Muscle layer of colon (tissue), 2 donors: Measurements from ENCODE around the gene HSPG2.
"Not testable (repeated sequence)": the region's sequence is repeated elsewhere in the genome, so short reads cannot be mapped to it uniquely, and the experiment has no call there.

Experiments
- H3K27ac ChIP-seq: one replicate; pipeline ENCODE4 v1.7.0; 2013; ENCODE audit warnings: low read depth, mild to moderate bottlenecking, low read length, moderate library complexity
- H3K27me3 ChIP-seq, 2 donors: one replicate each; pipeline ENCODE4 v1.7.0; 2013; ENCODE audit warnings: low read length in 2 of 2, mild to moderate bottlenecking in 2 of 2; ENCODE audit not compliant: insufficient read depth in 2 of 2, control insufficient read depth in 1 of 2
- H3K36me3 ChIP-seq: one replicate; pipeline ENCODE4 v1.7.0; 2013; ENCODE audit warnings: mild to moderate bottlenecking, low read length; ENCODE audit not compliant: insufficient read depth
- H3K4me1 ChIP-seq: one replicate; pipeline ENCODE4 v1.7.0; 2013; ENCODE audit warnings: mild to moderate bottlenecking, low read length; ENCODE audit not compliant: insufficient read depth
- H3K4me3 ChIP-seq, 2 donors: one replicate each; pipeline ENCODE4 v1.7.0; 2013; ENCODE audit warnings: low read length in 2 of 2, low read depth in 1 of 2, mild to moderate bottlenecking in 1 of 2, moderate library complexity in 1 of 2
- H3K9ac ChIP-seq: one replicate; pipeline ENCODE4 v1.7.0; 2013; ENCODE audit warnings: low read length
- H3K9me3 ChIP-seq: one replicate; pipeline ENCODE4 v1.7.0; 2013; ENCODE audit warnings: mild to moderate bottlenecking, low read length
- donor health status: abdominal sarcoma.
- donor health status: Adenocarcinoma of cecum.

HSPG2 gene

DNA sequence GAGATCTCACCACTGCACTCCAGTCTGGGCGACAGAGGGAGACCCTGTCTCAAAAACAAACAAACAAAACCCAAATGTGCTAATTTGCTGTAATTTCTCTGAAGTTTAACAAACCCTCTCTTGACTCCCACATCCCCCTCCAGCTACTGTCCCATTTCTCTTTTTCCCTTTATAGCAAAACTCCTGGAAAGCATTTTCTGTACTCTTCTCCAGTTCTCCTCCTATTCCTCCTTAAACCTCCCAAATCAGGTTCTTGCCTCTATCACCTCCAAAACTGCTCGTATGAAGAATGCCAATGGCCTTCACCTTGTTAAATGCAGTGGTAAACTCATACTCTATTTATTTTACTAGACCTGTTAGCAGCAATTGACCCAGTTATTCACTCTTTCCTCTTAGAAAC lies 150.5 kb downstream of the HSPG2 start:
- H3K4me1 ChIP-seq = peaks cover 5% of the 10 kb centered on the region
- H3K36me3 ChIP-seq = no peaks in the 10 kb centered on the region
- no peaks in the 10 kb centered on the region for H3K27me3 ChIP-seq
- H3K9me3 ChIP-seq = no peaks in the 10 kb centered on the region
- no peak overlapping the region for H3K4me3 ChIP-seq
- H3K27ac ChIP-seq = no peak overlapping the region
- no peak overlapping the region for H3K9ac ChIP-seq

DNA sequence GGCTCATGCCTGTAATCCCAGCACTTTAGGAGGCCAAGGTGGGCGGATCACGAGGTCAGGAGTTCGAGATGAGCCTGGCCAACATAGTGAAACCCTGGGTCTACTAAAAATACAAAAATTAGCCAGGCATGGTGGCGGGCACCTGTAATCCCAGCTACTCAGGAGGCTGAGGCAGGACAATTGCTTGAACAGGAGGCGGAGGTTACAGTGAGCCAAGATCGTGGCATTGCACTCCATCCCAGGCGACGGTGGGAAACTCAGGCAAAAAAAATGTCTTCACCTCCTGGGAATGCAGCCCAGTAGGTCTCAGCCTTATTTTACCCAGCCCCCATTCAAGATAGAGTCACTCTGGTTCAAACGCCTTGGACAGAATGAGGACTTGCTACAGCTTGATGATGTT lies 151.3 kb downstream of the HSPG2 start:
- H3K9ac ChIP-seq, H3K27ac ChIP-seq, H3K36me3 ChIP-seq, H3K9me3 ChIP-seq, H3K27me3 ChIP-seq, H3K4me3 ChIP-seq: not testable (repeated sequence)
- H3K4me1 ChIP-seq = peaks cover 10% of the 10 kb centered on the region

DNA sequence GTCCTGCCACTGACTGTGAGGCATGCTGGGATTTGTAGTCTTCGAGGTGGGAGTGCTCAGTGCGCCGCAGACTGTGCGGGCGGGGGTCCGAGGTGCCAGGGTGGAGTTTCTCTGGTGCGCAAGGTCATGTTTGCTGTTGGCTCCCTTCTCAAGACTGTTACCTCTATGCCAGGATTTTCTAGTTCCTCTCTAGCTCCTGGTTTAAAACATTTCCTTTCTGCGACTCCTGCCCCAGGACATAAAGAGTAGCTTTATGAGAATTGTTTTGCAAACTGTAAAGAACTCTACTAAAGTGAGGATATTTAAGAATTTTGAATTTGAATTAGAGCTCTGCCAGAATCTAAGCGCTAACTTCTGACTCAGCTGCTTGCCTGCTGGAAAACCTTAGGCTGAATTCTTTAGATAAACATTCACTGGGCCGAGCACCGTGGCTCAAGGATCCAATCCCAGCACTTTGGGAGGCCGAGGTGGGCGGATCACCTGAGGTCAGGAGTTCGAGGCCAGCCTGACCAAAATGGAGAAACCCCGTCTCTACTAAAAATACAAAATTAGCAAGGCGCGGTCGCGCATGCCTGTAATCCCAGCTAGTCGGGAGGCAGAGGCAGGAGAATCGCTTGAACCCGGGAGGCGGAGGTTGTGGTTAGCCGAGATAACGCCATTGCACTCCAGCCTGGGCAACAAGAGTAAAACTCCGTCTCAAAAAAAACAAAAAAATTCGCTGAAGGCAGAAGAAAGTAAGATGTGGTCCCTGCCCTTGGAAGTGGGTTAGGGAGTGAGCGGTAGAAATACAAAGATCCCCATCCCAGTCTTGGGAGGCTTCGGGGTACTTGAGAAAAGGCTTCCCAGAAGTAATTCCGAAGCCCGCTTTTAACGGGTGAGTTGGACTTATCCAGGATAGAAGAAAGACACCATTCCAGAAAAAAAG lies 153.2 kb downstream of the HSPG2 start:
- Histone ChIP-seq H3K27ac (peak overlapping the region; percentile 100), H3K9me3 (no peaks in the 10 kb centered on the region), H3K4me3 (peak overlapping the region; percentile 88 to 92), H3K9ac (peak overlapping the region; percentile 93), H3K4me1 (peaks cover 19% of the 10 kb centered on the region), H3K27me3 (no peaks in the 10 kb centered on the region), H3K36me3 (no peaks in the 10 kb centered on the region)

DNA sequence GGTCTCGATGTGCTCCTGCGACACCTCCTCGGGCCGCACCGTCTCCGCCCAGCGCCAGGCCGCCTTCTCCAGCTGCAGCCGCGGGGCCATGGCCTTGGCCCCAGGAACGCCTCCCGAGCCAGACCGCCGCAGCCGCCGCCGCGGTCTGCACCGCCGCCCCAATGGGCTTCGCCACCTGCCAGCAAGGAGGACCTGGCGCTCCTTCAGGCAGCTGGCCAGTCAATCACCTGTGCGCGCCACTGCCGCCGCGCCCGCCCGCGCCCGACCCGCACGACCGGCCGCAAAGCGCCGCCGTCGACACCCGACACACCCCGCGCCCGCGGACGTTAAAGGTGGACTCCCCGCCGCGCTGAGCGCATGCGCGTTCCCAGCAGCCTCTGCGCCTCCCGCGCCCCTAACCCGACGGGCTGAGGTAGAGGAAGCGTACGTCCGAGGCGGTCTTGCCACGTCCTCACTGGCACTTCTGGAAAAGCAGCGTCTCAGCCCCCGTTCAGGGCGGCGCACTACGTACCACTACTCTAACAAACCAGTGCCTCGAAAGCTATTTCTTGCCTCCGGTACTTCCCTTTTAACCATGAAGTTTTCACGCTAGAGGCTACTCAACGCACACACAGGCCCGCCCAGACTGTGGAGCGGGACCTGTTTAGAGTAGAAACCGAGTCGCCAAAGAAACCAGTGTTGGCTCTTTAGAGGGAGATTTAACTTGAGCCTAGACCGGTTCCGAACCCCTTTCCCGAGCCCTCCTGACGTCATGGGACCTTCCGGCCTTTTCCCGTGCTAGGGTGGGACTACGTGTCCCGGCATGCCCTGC lies 154.0 kb downstream of the HSPG2 start, which contains the start of gene USP48:
TSS of gene USP48 (minus strand) at position 282 of the 811 bp plus-strand sequence. CDS start at position 90, 192 bp downstream.
- H3K4me3 ChIP-seq = peak within 1 kb of the TSS; percentile 88 to 92
- H3K9me3 ChIP-seq = no peaks in the 10 kb centered on the region
- peak within 1 kb of the TSS; percentile 93 for H3K9ac ChIP-seq
- H3K36me3 ChIP-seq = no peaks in the 10 kb centered on the region
- peaks cover 19% of the 10 kb centered on the region for H3K4me1 ChIP-seq
- no peaks in the 10 kb centered on the region for H3K27me3 ChIP-seq
- H3K27ac ChIP-seq = peak within 1 kb of the TSS; percentile 100

DNA sequence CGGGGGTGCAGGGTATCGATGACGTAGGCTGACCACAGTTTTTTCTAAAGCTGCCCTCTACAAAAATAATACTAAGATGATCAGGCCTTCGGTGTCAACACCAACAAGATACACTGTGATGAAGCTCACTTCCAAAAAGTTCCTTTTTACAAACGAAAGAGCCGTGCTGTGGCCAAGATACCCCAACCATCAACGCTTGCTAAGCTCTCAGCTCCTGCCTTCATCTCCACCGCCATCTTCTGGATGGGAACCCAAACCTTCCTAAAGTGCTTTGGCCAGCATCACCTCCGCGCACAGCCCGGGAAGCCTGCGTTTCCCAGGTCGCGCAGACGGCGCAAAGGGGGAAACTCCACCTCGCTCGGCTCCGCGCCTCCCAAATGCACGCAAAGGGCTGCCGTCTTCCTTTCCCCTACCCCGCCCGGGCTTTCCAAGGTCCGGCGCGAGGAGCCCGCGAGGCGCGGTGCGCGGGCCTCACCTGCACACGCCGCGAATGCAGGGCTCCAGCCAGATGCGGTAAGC lies 154.7 kb downstream of the HSPG2 start:
- peak overlapping the region; percentile 77 for H3K9ac ChIP-seq
- peaks cover 19% of the 10 kb centered on the region for H3K4me1 ChIP-seq
- H3K27ac ChIP-seq = peak overlapping the region; percentile 100
- no peaks in the 10 kb centered on the region for H3K36me3 ChIP-seq
- H3K4me3 ChIP-seq = peak overlapping the region; percentile 88 to 92
- H3K27me3 ChIP-seq = no peaks in the 10 kb centered on the region
- H3K9me3 ChIP-seq = no peaks in the 10 kb centered on the region

DNA sequence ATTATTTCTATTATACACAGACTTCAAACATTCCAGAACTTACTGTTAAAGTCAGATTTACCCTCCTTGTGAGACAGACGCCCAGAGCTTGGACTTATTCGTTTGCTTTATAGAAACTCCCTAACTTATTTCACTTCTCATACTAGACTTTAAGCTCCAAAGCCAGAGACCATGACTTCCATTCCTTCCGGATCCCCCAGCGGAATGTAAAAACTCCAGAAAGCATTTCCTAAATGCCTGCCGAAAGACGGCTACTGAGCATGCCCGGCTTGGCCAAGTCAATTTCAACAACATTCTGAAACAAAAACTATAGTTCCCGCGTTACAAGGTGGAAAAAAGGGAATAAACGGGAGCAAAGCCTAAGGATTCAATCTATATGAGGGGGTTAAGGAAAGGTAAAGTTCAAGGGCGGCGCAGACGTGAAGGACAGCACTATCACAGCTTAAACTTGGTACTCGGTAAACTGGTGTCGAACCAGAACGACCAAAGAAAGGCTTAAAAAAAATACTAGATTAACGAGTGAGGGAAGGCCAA lies 155.2 kb downstream of the HSPG2 start:
- Histone ChIP-seq H3K27me3 (no peaks in the 10 kb centered on the region), H3K4me1 (peaks cover 19% of the 10 kb centered on the region), H3K4me3 (peak overlapping the region; percentile 88 to 92), H3K36me3 (no peaks in the 10 kb centered on the region), H3K27ac (peak overlapping the region; percentile 100), H3K9ac (peak overlapping the region; percentile 77), H3K9me3 (no peaks in the 10 kb centered on the region)

DNA sequence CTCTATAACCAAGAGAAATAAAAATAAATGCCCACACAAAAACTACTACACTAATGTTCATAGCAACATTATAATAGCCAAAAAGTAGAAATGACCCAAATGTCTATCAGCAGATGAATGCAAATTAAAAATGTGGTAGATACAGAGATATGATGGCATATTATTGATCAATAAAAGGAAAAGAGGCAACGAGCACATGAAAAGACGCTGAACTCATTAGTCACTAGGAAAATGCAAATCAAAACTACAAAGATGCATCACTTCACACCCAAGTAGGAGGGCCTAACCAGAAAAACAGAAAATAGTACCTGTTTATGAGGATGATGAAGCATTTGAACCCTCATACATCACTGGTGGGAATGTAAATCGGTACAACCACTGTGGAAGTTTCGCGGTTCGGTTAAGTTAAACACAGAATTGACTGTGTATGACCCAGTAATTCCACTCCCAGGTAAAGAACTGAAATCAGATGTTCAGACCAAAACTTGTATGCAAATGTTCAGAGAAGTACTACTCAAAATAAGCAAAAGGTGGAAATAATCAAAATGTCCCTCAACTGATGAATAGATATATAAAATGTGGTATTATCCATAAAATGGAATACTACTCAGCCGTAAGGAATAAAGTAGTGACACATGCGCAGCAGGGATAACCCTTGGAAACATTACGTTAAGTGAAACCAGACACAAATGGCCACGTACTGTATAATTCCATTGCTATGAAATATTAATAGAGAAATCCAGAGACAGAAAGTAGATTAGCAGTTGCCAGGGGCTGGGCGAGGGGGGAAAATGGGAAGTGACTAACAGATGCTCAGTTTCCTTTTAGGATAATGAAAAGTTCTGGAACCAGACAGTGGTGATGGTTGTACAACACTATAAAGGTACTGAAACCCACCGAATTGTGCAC lies 157.2 kb downstream of the HSPG2 start:
- H3K4me3 ChIP-seq = no peak overlapping the region
- no peak overlapping the region for H3K27ac ChIP-seq

DNA sequence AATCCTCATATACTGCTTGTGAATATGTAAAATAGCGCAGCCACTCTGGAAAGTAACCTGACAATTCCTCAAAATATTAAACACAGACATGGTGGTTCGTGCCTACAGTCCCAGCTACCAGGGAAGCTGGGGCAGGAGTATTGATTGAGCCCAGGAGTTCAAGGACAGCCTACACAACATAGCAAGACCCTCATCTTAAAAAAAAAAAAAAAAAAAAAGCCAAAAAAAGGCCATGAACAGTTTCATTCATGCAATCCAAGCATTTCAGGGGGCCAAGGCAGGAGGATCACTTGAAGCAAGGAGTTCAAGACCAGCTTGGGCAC lies 158.7 kb downstream of the HSPG2 start:
- H3K27ac ChIP-seq = no peak overlapping the region
- no peaks in the 10 kb centered on the region for H3K27me3 ChIP-seq
- H3K9ac ChIP-seq = no peak overlapping the region
- no peaks in the 10 kb centered on the region for H3K36me3 ChIP-seq
- peaks cover 19% of the 10 kb centered on the region for H3K4me1 ChIP-seq
- H3K4me3 ChIP-seq = no peak overlapping the region
- H3K9me3 ChIP-seq = no peaks in the 10 kb centered on the region

More for the DNA sequence above, 157.2 kb downstream of the HSPG2 start:
- Histone ChIP-seq H3K27me3 (no peaks in the 10 kb centered on the region), H3K36me3 (no peaks in the 10 kb centered on the region), H3K4me1 (peaks cover 19% of the 10 kb centered on the region), H3K9ac (no peak overlapping the region), H3K9me3 (no peaks in the 10 kb centered on the region)

DNA sequence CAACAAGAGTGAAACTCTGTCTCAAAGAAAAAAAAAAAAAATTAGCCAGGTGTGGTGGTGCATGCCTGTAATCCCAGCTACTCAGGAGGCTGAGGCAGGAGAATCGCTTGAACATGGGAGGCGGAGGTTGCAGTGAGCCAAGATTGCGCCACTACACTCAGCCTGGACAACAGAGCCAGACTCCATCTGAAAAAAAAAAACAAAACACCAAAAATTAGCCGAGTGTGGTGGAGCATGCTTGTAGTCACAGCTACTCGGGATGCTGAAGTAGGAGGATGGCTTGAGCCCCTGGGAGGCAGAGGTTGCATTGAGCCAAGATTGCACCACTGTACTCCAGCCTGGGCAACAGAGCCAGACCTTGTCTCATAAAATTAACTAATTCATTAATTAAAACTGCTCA lies 160.2 kb downstream of the HSPG2 start:
- not testable (repeated sequence) for H3K36me3 ChIP-seq, H3K9ac ChIP-seq, H3K9me3 ChIP-seq, H3K27me3 ChIP-seq, H3K27ac ChIP-seq, H3K4me3 ChIP-seq
- H3K4me1 ChIP-seq = peaks cover 17% of the 10 kb centered on the region

DNA sequence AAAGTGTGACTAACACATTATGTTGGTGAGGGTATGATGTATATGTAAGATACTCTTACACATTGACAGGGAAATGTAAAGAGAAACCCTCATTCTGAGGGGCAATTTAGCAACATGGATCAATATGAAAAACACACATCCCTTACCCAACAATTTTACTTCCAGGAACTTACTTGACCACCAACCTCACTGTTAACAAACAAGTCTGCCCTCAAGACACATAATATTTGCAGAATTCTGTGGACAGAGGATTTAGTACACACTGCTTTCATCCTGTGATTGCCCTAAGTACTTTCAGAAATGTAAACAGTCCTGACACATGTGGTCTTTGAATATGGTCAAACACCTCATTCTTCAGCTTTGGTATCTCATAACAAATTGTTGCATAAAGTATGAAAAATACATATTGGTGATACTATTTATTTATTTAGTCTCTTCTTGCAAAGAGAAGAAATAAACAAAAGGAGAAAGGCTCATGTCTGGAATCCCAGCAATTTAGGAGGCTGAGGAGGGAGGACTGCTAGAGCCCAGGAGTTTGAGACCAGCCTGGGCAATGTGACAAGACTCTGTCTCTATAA lies 161.0 kb downstream of the HSPG2 start:
- no peak overlapping the region for H3K4me3 ChIP-seq
- peaks cover 9% of the 10 kb centered on the region for H3K4me1 ChIP-seq
- no peaks in the 10 kb centered on the region for H3K36me3 ChIP-seq
- no peak overlapping the region for H3K9ac ChIP-seq
- H3K27ac ChIP-seq = no peak overlapping the region
- H3K9me3 ChIP-seq = no peaks in the 10 kb centered on the region
- H3K27me3 ChIP-seq = no peaks in the 10 kb centered on the region
